ENCODE results near the gene HAPLN2.

GRCh38 chr1:156655904-156656516 is 36.8 kb downstream of the HAPLN2 start:
- TF ChIP-seq CTCF (IDR thresholded peaks at IDR 0.05) (no peak), POLR2A (IDR thresholded peaks at IDR 0.05) (no peak)

All from adrenal gland (tissue), 5 donors.